SKM-1 treated with dmso at 0.1 percent for 144 hours (cell line): Measurements from ENCODE around the gene ZNF83.
"Not testable (repeated sequence)": the region's sequence is repeated elsewhere in the genome, so short reads cannot be mapped to it uniquely, and the experiment has no call there.

ENCODE experiments used
- DNase-seq: peaks from one replicate; lab custom pipeline; 2025; ENCODE audit not compliant: unreplicated experiment; lab: John Stamatoyannopoulos, UW

Gene ZNF83

DNA sequence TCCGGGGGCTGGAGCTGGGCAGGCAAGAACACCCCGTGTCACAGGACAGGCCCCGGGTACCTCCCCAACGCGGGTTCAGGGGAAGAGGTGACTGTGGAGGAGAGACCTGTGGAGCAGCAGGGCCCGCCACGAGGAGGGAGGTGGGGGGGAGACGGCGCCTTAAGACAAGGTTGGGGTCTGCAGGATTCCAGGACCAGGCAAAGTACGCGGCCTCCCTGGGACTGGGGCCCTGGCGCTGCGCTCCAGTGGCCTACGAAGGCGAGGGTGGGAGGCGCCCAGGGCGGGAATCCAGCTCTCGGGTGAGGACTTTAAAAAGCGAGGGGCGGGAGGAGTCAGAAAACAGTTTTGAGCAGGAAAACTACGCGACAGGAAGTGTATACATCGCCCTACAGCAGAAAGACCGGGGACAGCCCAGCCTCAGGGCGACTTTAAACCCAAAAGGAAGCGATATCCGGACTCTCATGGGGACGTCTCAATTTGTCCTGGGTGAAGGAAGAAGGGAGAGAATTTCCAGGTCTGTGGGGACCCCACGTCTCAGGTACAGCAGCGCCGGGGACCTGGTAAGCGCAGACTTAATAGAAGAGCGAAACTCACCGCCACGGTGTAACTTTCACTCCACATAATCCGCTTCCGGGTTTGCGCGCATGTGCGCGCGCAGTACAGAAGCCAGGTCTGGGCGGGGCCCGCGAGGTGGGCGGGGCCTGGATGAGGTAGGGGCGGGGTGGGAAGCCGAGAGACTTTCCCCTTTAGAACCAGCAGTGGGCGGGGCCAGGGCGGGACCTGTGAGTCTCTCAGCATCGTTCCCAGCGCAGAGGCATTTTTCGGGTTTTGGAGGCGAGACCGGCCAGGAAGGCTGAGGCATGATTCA is at the start of gene ZNF83:
Gene ZNF83, minus strand, starts transcription at position 638 of the 868 bp plus-strand sequence.
- peak; percentile 41 for DNase-seq

GRCh38 chr19:52687684-52688083 is 49.5 kb upstream of the ZNF83 start:
- DNase-seq, result no peak

- no peak for DNase-seq
Observed at GRCh38 chr19:52685811-52686210, 47.7 kb upstream of the ZNF83 start.

DNA sequence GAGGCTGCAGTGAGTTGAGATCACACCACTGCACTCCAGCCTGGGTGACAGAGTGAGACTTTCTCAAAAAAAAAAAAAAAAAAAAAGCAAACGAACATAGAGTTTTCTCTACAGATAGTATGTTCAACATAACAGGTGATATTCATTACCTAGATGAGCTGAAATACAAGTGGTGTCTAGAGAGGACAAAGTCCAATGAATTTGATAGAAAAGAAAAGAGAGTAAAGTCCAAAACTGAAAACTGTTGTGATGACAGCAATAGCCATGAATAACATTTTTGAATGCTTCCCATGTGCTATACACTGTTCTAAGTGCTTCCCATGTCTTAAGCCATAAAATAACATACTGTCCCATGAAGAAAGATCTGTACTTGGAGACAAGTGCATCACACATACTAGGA is 43.1 kb upstream of the ZNF83 start:
- DNase-seq, result not testable (repeated sequence)

DNA sequence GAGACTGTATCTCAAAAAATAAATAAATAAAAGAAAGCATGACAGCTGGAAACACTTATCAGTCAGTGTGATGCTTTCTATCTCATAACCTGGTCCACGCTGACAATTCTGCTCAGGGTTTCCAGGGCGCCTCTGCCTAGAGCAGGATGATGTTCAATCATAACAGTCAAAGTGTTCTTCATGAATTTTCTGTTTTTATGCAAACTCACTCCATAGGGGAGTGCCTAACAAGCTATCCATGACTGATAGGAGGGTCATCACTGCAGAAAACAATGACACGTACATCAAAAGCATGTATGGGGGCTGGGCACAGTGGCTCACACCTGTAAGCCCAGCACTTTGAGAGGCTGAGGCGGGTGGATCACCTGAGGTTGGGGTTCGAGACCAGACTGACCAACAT is 41.4 kb upstream of the ZNF83 start:
- DNase-seq, result no peak

DNA sequence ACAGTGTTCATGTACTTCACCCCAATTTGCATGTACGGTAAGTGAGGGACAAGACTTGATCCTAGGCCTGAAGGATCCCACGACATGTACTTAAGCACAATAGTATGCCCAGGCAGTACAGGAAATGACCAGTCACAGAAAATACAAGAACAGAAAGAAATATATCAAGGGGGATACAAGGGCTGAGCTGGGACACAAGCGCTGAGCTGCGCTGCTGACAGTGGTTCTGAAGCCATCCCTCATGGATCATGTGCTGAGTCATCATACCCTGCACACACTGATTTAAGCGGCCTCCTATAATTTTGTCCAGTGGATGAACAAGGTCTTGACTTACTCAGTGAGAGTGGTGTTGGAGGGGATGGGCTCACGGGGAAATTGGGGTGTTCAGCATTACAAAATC is 37.1 kb upstream of the ZNF83 start:
- DNase-seq, result not testable (repeated sequence)

GRCh38 chr19:52673014-52673413 is 34.9 kb upstream of the ZNF83 start:
- no peak for DNase-seq

GRCh38 chr19:52670046-52670445 is 31.9 kb upstream of the ZNF83 start:
- no peak for DNase-seq

DNA sequence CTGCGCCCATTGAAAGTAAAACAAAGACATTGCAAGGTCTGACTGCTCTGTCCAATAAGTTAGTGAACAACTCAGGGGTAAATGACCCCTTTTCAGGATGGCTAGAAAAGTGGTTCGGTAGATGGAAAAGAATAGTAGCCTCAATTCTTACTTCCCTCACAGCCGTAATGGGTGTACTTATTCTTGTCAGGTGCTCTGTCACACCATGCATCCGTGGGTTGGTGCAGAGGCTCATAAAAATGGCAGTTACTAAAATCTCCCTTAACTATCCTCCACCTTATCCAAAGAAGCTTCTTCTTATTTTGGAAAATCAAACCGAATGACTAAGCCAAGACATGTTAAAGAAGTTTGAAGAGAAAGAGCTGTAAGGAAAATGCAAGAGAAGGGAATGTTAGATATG is 31.4 kb upstream of the ZNF83 start:
- no peak for DNase-seq

DNA sequence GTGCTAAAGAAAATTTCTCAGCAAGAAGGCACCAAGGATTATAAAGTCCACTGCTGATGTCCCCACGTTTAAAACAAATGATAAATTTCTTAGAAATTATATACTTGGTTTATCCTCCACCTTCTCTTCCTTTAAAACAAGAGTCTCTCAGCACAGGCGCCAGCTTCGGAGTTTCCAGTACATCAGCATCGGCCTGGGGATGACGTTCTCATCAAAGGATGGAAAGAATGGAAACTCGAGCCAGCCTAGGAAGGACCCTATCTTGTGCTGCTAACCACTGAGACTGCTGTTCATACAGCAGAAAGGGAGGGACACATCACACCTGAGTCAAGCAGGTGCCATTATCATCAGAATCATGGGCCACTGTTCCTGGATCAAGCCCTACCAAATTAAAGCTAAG is 29.8 kb upstream of the ZNF83 start:
- no peak for DNase-seq

DNA sequence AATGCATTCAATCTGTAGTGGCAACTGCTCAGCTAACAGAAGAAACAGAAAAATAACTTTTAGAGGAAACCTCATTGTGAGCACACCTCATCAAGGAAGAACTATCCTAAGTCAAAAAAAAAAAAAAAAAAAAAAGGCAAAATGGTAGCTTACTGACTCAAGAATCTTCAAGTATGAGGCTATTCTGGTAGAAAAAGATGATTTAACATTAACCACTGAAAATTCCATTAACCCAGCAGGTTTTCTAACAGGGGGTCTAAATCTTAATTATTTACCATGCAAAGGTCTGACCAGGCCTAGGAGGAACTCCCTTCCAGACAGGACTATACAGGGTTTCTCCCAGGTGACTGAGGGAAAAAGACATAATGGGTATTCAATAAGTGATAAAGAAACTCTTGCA is 28.4 kb upstream of the ZNF83 start:
- DNase-seq, result no peak

DNA sequence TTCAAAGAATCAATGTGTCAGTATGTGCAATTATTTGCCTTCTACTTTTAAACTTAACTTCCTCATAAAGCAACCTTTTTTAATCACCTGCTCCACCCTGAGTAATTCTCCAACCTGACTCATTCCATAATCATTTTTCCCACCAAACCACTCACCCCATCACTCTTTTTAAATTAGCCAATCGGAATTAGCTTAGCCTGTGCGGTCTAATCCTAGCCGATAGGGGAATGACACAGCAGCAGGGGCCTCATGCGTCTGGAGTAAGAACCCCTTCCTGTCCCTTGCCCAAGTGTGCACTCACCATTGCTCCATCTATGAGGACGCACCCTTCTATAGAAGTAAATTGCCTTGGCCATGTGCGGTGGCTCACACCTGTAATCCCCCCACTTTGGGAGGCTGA is 27.4 kb upstream of the ZNF83 start:
- DNase-seq, result no peak

DNA sequence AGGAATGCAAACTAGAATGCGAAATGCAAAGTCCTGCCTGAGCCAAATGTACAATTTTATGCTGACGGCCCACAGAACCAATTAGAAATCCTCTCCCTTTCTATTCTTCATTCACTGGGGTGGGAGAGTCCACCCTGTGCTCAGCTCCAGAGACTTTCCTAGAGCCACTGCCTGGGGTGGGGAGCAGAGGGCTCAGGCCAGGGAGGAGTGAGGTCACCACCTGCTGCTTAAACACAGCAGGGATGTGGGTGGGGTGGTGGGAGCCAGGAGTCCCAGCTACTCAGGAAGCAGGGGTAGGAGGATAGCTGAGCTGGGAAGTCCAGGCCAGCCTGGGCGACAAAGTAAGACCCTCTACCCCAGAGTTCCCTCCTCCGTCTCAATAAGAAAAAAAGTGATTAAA is 26.9 kb upstream of the ZNF83 start:
- DNase-seq, result no peak

GRCh38 chr19:52664461-52664860 is 26.3 kb upstream of the ZNF83 start:
- no peak for DNase-seq

DNA sequence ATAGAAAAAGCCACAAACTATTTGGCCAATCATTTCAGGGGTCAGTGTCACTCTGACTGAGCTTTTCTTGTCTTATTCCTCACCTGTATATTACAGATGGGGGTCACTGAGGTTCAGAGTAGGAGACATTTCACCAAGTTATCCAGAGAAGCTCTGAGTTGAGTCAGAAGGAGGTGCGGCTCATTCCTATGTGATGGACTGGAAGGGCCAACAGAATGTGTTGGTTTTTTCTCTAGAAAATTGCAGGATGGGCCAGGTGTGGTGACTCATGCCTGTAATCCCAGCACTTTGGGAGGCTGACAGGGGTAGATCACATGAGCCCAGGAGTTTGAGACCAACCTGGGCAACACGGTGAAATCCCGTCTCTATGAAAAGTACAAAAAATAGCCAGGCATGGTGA is 24.5 kb upstream of the ZNF83 start:
- DNase-seq, result no peak

GRCh38 chr19:52660981-52661380 is 22.8 kb upstream of the ZNF83 start:
- no peak for DNase-seq

DNA sequence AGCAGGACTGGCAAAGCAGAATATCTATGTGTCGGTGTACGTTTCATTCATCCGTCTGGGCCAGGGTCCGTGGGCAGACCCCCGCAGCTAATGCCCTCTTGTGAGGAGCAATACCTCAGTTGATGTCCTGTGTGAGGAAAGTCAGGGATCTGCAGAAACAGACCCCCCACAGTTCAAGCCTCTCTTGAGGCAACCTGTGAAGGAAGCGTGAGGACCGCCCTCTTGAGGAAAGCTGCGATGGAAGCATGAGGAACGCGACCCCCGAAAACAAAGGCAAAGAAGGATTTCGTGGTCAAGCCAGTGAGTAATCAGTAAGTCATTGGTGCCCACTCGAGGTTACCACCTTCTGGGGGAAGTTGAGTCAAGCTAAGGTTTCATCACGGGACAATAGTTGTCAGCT is 20.9 kb upstream of the ZNF83 start:
- DNase-seq, result no peak

DNA sequence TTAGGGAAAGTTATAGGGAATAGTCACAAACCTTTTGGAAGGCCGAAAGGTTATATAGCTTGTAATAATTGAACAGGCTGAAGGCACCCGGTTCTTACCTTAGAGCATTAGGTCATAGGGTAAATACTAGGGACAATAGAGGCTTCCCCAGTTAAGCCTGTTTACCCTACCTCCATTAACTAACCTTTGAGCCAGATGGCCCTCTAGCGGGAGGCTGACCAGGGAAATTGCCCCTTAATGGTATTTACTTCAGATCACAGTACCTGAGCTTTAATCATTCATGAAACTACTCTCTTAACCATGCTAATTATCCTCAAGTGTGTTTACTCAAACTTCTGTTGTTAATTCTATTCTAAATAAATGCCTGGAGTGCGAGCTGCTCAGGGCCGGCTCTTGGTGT is 20.4 kb upstream of the ZNF83 start:
- DNase-seq, result no peak

- no peak for DNase-seq
Observed at GRCh38 chr19:52653161-52653560, 15.0 kb upstream of the ZNF83 start.

GRCh38 chr19:52651956-52652355 is 13.8 kb upstream of the ZNF83 start:
- DNase-seq, result no peak

GRCh38 chr19:52648336-52649016 is 10.3 kb upstream of the ZNF83 start:
- no peak for DNase-seq

DNA sequence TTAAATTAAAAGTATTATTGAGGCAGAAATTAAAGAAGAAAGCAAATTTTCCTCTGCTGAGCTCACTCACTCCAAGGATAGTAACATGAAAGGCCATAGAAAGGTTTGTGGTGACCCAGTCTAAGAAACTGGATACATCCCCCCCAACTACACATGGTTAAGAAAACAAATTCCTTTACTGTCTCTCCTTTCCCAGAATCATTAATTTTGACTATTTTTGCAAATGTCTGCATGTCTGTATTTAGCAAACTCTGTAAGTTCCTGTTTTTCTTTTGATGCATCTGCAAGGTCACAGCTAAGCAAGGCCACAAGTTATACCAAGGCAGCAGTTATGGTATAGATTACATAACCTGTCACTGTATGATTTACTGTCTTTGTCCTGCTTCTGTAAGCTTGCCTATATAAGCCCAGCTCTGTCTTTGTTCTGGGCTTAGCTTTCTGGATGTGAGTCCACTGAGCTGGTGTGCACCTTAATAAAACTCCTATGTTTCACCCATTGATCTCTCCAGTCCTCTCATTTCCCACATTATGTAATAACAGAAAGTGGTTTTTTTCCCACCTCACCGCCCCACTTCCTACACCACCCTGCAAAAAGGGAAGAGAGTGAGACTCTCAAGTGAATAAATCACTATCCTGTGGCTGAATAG is 8.5 kb upstream of the ZNF83 start:
- DNase-seq, result peak; percentile 32
